ENCODE results near the gene PLXNA4.

GRCh38 chr7:132499487-132499886 is 76.8 kb downstream of the PLXNA4 start:
- no peak for TF ChIP-seq CEBPB (tag; IDR thresholded peaks at IDR 0.05)
- no peak for TF ChIP-seq ZFP30 (CRISPR knock-in tag; IDR thresholded peaks at IDR 0.05; ENCODE audit: borderline replicate concordance)
- no peak for TF ChIP-seq EZH2 (IDR thresholded peaks at IDR 0.05; ENCODE audit: borderline replicate concordance, low read depth, low read length)
